Parathyroid adenoma (tissue), 2 donors: ENCODE data around the gene ZNF689.
A peak's percentile ranks its signal among the peaks of the same experiment; 100 is the strongest.
"Not testable (repeated sequence)": the region's sequence is repeated elsewhere in the genome, so short reads cannot be mapped to it uniquely, and the experiment has no call there.

ENCODE experiments used
- H2AFZ ChIP-seq: fragments of 300-600 bp; sonication (generic); one replicate; pipeline ENCODE4 v1.7.0; 2017; ENCODE audit warnings: antibody characterized with exemption, mild to moderate bottlenecking
- H3K27ac ChIP-seq: fragments of 300-600 bp; sonication (generic); one replicate; pipeline ENCODE4 v1.7.0; 2017
- H3K27me3 ChIP-seq: fragments of 300-600 bp; sonication (generic); one replicate; pipeline ENCODE4 v1.7.0; 2017; ENCODE audit warnings: low read length; ENCODE audit not compliant: control insufficient read depth, insufficient read depth
- H3K36me3 ChIP-seq: fragments of 300-600 bp; sonication (generic); one replicate; pipeline ENCODE4 v1.7.0; 2017; ENCODE audit warnings: low read length; ENCODE audit not compliant: control insufficient read depth, insufficient read depth
- H3K4me1 ChIP-seq: fragments of 300-600 bp; sonication (generic); one replicate; pipeline ENCODE4 v1.7.0; 2017; ENCODE audit warnings: control low read depth
- H3K4me2 ChIP-seq: fragments of 300-600 bp; sonication (generic); one replicate; pipeline ENCODE4 v1.7.0; 2017; ENCODE audit warnings: low read length
- H3K4me3 ChIP-seq: fragments of 300-600 bp; sonication (generic); one replicate; pipeline ENCODE4 v1.7.0; 2017; ENCODE audit warnings: low read depth, low read length
- H3K79me2 ChIP-seq: fragments of 300-600 bp; sonication (generic); one replicate; pipeline ENCODE4 v1.7.0; 2017; ENCODE audit warnings: control low read depth
- H3K9ac ChIP-seq: fragments of 300-600 bp; sonication (generic); one replicate; pipeline ENCODE4 v1.7.0; 2017; ENCODE audit warnings: mild to moderate bottlenecking
- H3K9me3 ChIP-seq: fragments of 300-600 bp; sonication (generic); one replicate; pipeline ENCODE4 v1.7.0; 2017; ENCODE audit warnings: low read length; ENCODE audit not compliant: control insufficient read depth
- TF ChIP-seq, protein P1 (sequence below): fragments of 300-600 bp; sonication (generic); IDR thresholded peaks from one replicate; pipeline ENCODE4 v1.7.0; 2017; ENCODE audit warnings: antibody characterized with exemption, mild to moderate bottlenecking
- donor health status: primary hyperparathyroidism.

Gene ZNF689

DNA sequence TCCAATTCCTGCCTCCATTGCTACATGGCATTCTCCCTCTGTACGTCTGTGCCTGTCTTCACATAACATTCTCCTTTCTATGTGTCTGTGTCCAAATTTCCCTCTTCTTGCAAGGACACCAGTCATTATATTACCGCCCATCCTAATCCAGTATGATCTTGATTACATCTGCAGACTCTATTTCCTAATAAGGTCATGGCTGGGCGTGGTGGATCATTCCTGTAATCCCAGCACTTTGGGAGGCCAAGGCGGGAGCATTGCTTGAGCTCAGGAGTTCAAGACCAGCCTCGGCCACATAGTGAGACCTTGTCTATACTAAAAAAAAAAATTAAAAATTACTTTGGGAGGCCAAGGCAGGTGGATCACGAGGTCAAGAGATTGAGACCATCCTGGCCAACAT, 35.5 kb upstream of the ZNF689 start:
- Histone ChIP-seq H3K27me3 (no peaks in the 10 kb centered on the region), H2AFZ (no peak overlapping the region), H3K36me3 (no peaks in the 10 kb centered on the region), H3K79me2 (no peaks in the 10 kb centered on the region), H3K4me2 (no peak overlapping the region), H3K9me3 (no peaks in the 10 kb centered on the region), H3K9ac (no peak overlapping the region), H3K27ac (no peak overlapping the region), H3K4me1 (peaks cover 6% of the 10 kb centered on the region), H3K4me3 (no peak overlapping the region)
- TF ChIP-seq, protein P1, sequence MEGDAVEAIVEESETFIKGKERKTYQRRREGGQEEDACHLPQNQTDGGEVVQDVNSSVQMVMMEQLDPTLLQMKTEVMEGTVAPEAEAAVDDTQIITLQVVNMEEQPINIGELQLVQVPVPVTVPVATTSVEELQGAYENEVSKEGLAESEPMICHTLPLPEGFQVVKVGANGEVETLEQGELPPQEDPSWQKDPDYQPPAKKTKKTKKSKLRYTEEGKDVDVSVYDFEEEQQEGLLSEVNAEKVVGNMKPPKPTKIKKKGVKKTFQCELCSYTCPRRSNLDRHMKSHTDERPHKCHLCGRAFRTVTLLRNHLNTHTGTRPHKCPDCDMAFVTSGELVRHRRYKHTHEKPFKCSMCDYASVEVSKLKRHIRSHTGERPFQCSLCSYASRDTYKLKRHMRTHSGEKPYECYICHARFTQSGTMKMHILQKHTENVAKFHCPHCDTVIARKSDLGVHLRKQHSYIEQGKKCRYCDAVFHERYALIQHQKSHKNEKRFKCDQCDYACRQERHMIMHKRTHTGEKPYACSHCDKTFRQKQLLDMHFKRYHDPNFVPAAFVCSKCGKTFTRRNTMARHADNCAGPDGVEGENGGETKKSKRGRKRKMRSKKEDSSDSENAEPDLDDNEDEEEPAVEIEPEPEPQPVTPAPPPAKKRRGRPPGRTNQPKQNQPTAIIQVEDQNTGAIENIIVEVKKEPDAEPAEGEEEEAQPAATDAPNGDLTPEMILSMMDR: no peak

DNA sequence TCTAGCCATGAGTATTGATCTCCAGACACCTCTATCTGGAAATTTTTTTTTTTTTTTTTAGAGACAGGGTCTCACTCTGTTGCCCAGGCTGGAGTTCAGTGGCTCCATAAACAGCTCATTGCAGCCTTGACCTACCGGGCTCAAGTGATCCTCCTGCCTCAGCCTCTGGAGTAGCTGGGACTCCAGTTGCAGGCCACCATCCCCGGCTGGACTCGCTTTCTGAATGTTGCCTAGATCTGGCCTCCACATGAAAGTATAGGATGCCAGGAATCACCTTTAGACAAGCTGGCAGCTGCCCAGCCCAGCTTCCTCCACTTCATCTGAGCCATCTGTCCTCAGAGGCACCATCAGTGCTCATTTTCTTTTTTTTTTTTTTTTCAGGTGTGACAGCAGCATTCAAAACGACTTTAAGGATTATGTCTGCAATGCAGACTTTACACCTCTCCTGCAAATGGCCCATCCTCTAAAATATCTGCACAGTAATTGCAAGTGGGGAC, 34.2 kb upstream of the ZNF689 start:
- no peaks in the 10 kb centered on the region for H3K36me3 ChIP-seq
- H2AFZ ChIP-seq: no peak overlapping the region
- H3K9me3 ChIP-seq: no peaks in the 10 kb centered on the region
- H3K4me2 ChIP-seq: no peak overlapping the region
- H3K9ac ChIP-seq: no peak overlapping the region
- H3K27me3 ChIP-seq: no peaks in the 10 kb centered on the region
- no peaks in the 10 kb centered on the region for H3K4me1 ChIP-seq
- TF ChIP-seq, protein P1: no peak
- H3K27ac ChIP-seq: no peak overlapping the region
- no peaks in the 10 kb centered on the region for H3K79me2 ChIP-seq
- no peak overlapping the region for H3K4me3 ChIP-seq

DNA sequence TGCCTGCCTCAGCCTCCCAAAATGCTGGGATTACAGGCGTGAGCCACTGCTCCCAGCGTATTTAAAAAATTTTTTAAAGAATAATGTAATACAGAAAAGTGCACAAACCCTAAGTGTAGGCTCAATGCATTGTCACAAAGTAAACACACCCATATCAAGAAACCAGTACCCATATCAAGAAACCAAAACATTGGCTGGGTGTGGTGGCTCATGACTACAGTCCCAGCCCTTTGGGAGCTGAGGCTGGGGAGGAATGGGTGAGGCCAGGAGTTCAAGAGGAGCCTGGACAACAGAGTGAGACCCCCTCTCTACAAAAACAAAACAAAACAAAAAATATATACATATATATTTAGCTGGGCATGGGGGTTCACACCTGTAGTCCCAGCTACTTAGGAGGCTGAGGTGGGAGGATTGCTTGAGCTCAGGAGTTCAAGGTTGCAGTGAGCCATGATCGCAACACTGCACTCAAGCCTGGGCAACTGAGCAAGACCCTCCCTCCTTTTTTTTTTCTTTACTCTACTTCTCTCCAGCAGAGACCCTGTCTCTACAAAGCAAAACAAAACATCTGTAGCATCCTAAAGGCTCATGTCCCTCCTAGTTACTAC, 31.3 kb upstream of the ZNF689 start:
- TF ChIP-seq, protein P1: no peak

DNA sequence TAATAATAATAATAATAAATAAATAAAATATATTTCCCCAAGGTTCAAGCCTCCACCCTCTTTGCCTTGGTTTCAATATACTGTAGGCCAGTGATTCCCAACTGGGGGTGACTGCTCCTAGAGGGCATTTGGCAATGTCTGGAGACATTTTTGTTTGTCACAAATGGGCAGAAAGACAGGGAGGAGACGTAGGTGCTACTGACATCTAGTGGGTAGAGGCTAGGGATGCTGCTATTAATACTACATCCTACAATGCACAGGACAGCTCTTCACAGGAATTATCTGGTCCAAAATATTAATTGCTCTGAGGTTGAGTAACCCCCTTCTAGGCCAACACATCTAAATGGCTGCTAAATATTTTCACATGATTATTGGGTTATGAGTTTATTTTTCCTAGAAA, 27.8 kb upstream of the ZNF689 start:
- Histone ChIP-seq H3K27ac (no peak overlapping the region), H3K9me3 (no peaks in the 10 kb centered on the region), H2AFZ (no peak overlapping the region), H3K4me3 (no peak overlapping the region), H3K79me2 (no peaks in the 10 kb centered on the region), H3K4me1 (no peaks in the 10 kb centered on the region), H3K27me3 (no peaks in the 10 kb centered on the region), H3K4me2 (no peak overlapping the region), H3K9ac (no peak overlapping the region), H3K36me3 (no peaks in the 10 kb centered on the region)
- TF ChIP-seq, protein P1: peak; percentile 35

More for the DNA sequence above, 31.3 kb upstream of the ZNF689 start:
- Histone ChIP-seq H3K36me3 (no peaks in the 10 kb centered on the region), H3K4me1 (no peaks in the 10 kb centered on the region), H2AFZ (no peak overlapping the region), H3K27me3 (no peaks in the 10 kb centered on the region), H3K9me3 (no peaks in the 10 kb centered on the region), H3K9ac (no peak overlapping the region), H3K4me2 (no peak overlapping the region), H3K4me3 (no peak overlapping the region), H3K79me2 (no peaks in the 10 kb centered on the region), H3K27ac (no peak overlapping the region)

DNA sequence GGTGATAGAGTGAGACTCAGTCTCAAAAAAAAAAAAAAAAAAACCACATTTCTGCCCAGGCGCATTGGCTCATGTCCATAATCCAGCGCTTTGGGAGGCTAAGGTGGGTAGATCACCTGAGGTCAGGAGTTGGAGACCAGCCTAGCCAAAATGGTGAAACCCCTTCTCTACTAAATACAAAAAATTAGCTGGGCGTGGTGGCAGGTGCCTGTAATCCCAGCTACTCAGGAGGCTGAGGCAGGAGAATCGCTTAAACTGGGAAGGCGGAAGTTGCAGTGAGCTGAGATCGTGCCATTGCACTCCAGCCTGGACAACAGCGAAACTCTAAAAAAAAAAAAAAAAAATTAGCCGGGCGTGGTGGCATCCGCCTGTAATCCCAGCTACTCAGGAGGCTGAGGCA, 26.9 kb upstream of the ZNF689 start:
- not testable (repeated sequence) for H2AFZ ChIP-seq, H3K4me1 ChIP-seq, H3K4me3 ChIP-seq, H3K79me2 ChIP-seq, H3K27ac ChIP-seq, H3K9ac ChIP-seq, H3K36me3 ChIP-seq, H3K9me3 ChIP-seq, H3K27me3 ChIP-seq, H3K4me2 ChIP-seq
